Muscle of back (tissue), 11 donors: ENCODE data around the gene MILR1. TPM values are rescaled to one million over a fixed set of nuclear protein-coding genes. Genes with fewer than 3 reads are reported as not detected.

Source experiments
- DNase-seq, 3 donors: peaks; one replicate each; pipeline versions ENCODE4 v3.0.0 to v3.0.0-alpha.2; 2013
- polyA plus RNA-seq, 10 donors: library from polyadenylated mRNA; unstranded; fragments of 120-200 nt; gene quantifications; one replicate each; pipeline ENCODE4 v1.2.1, GENCODE V29; 2013; ENCODE audit not compliant: insufficient read length in 10 of 10

The MILR1 gene
- polyA plus RNA-seq, 10 donors = 3.1 to 8.6 (median 3.7) TPM

- DNase-seq = no peak
These were observed 52.2 kb downstream of the MILR1 start for GRCh38 chr17:64500862-64501765.

DNA sequence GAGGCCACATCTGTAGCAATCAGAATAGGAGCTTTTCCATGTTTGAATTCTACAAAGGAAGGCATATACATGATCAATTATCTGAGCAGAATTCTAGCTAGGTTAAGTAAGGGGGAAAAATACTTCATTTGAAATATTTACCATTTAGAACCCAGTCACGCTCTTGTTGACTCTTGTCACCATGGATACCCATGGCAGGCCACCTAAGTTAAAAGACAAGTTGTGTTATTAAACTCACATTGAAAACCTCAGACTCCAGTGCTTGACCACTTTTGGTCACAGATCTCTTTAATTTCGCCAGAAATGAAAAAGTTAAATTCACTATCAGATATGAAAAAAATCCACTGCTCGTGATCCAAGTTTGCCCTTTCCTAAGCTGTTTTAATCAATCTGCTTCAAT lies 53.1 kb downstream of the MILR1 start:
- no peak for DNase-seq

DNA sequence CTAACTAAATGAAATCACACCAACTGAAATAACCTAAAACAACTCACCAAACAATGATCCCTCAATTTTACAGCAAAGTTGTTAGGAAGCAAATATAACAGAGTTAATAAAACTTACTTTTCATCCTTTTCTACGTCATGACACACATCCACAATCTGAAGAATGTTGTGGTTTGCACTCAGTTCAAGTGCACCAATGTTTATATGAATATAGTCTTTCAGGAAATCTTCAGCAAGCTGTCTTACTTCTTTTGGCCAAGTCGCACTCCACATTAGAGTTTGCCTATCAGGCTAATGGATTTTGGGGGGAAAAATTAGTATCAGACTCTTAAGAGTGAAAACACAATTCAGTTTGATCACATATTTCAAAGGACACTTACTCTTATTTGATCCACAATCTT lies 53.9 kb downstream of the MILR1 start:
- no peak for DNase-seq

DNA sequence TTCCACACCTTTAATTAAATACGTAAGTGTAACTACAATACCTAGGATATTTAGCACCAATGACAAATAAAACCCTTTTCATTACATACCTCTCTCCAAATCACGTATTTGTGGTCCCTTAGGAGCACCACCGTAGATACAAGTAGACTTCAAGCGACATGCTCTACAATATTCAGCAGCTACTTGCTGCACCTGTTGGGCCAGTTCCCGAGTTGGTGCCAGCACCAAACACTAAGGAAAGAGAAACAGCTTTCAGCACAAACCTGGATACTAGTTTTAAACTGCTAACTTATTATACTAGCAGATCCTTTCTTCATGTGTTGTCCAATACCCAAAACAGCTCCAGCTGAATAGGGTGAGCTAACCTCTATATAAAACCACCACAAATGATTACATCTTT lies 54.4 kb downstream of the MILR1 start:
- DNase-seq = no peak

GRCh38 chr17:64503821-64504768 lies 55.2 kb downstream of the MILR1 start:
- DNase-seq = no peak

DNA sequence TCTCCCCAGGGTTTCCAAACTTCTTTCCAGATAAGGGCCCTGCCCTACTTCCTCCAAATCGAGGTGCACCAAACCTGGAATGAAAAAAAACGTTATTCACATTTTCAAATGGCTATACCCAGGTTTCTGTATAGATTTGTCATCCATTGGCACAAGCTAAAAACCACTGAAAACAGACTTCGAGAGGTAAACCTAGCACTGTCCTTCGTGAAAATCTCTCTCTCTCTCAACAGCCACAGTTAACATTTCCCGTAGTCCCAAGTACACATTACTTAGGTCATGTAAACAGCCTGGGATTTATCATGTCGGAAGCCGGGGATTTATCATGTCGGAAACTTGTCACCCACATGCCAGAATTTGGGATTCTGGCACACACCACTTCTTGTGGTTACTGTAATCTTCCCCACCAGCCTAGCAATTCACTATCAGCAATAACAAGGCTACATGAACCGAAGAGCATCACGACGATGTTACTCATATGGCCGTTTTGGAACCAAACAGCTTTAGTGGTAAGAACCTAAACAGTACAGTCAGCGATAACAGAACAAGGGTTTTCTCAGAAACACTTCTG lies 55.9 kb downstream of the MILR1 start:
- DNase-seq = peak in 1 of 3 donors; percentile 46

- peak; percentile 93 to 98 (median 97) for DNase-seq
These were observed 56.7 kb downstream of the MILR1 start for GRCh38 chr17:64505340-64506200.

DNA sequence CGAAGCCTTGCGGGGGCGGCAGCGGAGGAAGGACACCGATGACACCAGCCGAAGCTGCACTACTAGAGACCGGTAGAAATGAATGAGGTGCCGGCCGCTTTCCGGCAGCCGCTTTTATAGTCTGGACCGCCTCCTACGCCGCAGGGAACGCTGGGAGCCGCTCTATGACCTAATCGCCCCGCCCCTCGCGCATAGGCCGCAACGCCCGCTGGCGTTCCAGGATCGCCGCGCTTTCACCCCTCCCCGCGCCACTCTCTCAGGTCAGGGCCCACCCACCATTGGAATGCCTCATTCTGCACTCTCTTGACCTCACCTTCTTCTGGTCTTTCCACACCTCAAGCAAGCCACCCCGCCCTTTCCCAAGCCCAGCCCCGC lies 57.3 kb downstream of the MILR1 start, which contains the start of gene DDX5:
DDX5 (minus strand) TSS at position 89 of the 375 bp plus-strand sequence. CDS start 170 bp downstream, outside the sequence.
- DNase-seq = peak; percentile 96 to 99 (median 97)

DNA sequence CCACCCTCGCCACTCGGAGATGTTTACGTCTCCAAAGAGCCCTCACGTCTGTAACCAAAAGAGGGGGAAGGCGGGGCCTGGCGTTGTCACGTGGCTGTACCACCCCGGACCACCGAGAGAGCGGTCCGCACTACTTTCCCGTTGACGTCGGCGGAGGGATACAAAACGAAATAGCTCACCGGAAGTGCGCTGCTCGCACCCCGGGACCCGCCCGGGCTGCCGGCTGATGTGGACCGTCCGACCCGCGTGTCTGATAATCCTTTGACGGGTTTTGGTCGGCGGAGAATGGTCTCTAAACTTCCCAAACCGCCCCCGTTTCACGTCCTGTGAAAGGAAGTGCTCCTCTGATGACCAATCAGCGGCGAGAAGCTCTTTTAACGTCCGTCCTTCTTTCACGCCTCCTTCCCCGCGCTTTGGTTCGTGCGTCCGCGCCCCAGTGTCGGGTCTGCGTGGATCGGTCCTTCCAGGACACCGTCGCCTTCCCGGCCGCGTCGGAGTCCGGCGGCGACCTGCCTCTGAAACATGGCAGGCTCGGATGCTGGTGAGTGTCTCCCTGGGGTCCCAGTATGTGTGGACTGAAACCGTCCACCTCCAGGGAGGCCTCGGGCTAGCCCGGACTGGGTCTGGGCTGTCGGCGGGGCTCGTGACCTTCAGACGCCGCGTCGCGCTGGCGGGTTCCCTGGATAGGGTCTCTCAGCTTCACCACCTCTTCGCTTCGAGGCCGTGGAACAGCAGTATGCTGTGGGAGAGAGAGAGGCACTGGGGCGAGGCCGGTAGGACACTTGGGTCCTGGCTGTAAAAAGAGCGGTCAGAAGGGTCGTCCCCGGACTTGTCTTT lies 57.9 kb downstream of the MILR1 start, which contains the start of gene CEP95:
CEP95 (plus strand) TSS at position 402 of the 837 bp plus-strand sequence; CDS start at position 523, 121 bp downstream.
- DNase-seq = peak; percentile 98 to 99 (median 98)

DNA sequence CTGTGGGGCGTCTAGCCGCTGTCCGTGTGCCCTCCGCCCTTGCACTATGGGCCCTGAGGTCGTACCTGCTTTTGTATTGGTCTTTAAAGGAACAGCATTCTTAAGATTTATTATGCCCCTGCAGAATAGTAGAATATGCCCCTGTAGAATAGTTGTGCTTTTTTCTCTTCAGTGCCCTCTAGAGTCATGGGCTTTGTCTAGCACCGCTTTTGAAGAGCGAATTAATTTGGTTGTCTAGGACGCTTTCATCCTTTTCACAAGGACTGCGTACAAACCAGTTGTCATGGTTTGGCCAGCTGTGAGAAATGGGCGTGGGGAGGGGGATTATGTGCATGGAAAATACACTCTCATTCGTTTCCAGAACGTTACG lies 58.5 kb downstream of the MILR1 start:
- DNase-seq = peak; percentile 69 to 90 (median 80)

DNA sequence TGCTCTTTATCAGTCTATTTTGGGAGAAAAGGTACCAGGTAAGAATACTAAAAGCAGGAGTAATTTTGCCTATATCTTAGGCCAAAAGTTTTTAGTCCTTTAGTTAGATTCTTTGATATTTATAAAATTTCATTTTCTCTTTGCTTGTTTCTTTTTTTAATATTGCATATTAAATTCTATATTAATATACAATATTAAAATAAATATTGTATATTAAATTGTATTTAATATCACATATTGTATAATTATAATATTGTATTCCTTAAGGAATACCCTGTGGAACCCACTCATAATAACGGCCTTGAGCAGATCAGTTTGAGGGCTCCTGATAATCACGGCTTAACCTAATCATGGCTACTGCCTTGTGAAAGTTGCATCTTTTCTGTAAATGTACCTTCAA lies 59.8 kb downstream of the MILR1 start:
- no peak for DNase-seq

DNA sequence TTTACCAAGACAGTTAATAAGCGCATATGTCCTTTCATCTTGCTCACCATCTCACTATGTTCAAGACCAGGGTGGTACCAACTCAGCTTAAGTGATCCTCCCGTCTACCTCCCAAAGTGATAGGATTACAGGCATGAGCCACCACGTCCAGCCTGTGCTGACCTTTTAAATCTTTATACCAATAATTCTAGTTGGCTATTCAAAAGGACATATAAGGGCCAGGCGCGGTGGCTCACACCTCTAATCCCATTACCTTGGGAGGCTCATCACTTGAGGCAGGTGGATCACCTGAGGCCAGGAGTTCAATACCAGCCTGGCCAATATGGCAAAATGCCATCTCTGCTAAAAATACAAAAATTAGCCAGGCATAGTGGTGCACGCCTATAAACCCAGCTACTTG lies 60.3 kb downstream of the MILR1 start:
- DNase-seq = no peak

DNA sequence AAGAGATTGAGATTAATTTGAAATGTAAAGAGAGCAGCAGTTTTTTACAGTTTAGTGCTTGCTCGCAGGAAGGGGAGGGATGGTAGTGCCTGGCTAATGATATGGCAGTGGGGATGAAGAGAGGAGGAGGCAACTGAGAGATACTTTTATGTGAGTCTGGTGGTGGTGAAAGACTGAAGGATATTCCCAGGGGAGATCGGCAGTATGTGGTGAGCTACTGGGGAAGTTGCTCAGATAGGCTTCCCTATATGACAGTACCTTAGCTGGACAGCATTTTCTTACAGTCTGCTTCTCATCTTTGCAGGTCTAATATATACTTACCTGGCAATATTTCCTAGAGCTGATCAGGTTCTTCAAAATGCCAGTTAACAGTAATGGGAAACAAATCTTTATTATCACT lies 66.5 kb downstream of the MILR1 start:
- no peak for DNase-seq

GRCh38 chr17:64515829-64516228 lies 66.9 kb downstream of the MILR1 start:
- no peak for DNase-seq

Other genes starting within 250 kb of the MILR1 start
- gene TEX2, start 185.9 kb upstream of the MILR1 start, polyA plus RNA-seq = 10 to 100 TPM; 17.9 to 24.7 (median 20.8) TPM
- 100 to 1,000 TPM; 111 to 233 (median 178) TPM for gene PECAM1, start 58.3 kb upstream of the MILR1 start, polyA plus RNA-seq
- gene POLG2, start 47.9 kb downstream of the MILR1 start, polyA plus RNA-seq = 10 to 100 TPM; 12.5 to 37.1 (median 19.4) TPM
- gene DDX5, start 57.2 kb downstream of the MILR1 start, polyA plus RNA-seq = 100 to 1,000 TPM; 341 to 533 (median 463) TPM
- gene CEP95, start 57.9 kb downstream of the MILR1 start, polyA plus RNA-seq = 10 to 100 TPM; 30.2 to 91.3 (median 47.6) TPM
- gene SMURF2, start 213.2 kb downstream of the MILR1 start, polyA plus RNA-seq = 10 to 100 TPM; 20.1 to 30.9 (median 25.7) TPM